ENCODE results near the gene C16orf95.

C16orf95 gene

GRCh38 chr16:87322360-87322759 lies 5.2 kb upstream of the C16orf95 start:
- Mint-ChIP-seq H3K36me3 (ENCODE audit: low read depth) (no peaks in the 10 kb centered on the region), H3K4me3 (no peak overlapping the region), H3K27me3 (ENCODE audit: low read depth) (no peaks in the 10 kb centered on the region), H3K4me1 (peaks cover 7% of the 10 kb centered on the region), H3K27ac (no peak overlapping the region), H3K9me3 (no peaks in the 10 kb centered on the region)
- no peak for TF ChIP-seq CTCF (IDR thresholded peaks at IDR 0.05; ENCODE audit: unreplicated experiment in 3 of 3)

- no peaks in the 10 kb centered on the region for H3K27me3 Mint-ChIP-seq (ENCODE audit: low read depth)
- H3K4me3 Mint-ChIP-seq = no peak overlapping the region
- H3K9me3 Mint-ChIP-seq = no peaks in the 10 kb centered on the region
- H3K36me3 Mint-ChIP-seq (ENCODE audit: low read depth) = no peaks in the 10 kb centered on the region
- no peak overlapping the region for H3K27ac Mint-ChIP-seq
- peaks cover 7% of the 10 kb centered on the region for H3K4me1 Mint-ChIP-seq
- no peak for TF ChIP-seq CTCF (IDR thresholded peaks at IDR 0.05; ENCODE audit: unreplicated experiment in 3 of 3)
Measured at GRCh38 chr16:87321336-87322107, 4.3 kb upstream of the C16orf95 start.

GRCh38 chr16:87320510-87321227 lies 3.5 kb upstream of the C16orf95 start:
- no peak for TF ChIP-seq CTCF (IDR thresholded peaks at IDR 0.05; ENCODE audit: unreplicated experiment in 3 of 3)
- Mint-ChIP-seq H3K27me3 (ENCODE audit: low read depth) (no peaks in the 10 kb centered on the region), H3K9me3 (no peaks in the 10 kb centered on the region), H3K4me1 (peaks cover 7% of the 10 kb centered on the region), H3K27ac (no peak overlapping the region), H3K4me3 (peak overlapping the region in 2 of 3 experiments; percentile 12 to 17), H3K36me3 (ENCODE audit: low read depth) (no peaks in the 10 kb centered on the region)

GRCh38 chr16:87319997-87320491 lies 2.9 kb upstream of the C16orf95 start:
- H3K4me1 Mint-ChIP-seq = peaks cover 7% of the 10 kb centered on the region

GRCh38 chr16:87319011-87319410 lies 1.8 kb upstream of the C16orf95 start:
- Mint-ChIP-seq H3K4me1 (peaks cover 7% of the 10 kb centered on the region), H3K27ac (peak overlapping the region in 2 of 3 experiments; percentile 27 to 99), H3K27me3 (ENCODE audit: low read depth) (no peaks in the 10 kb centered on the region), H3K4me3 (peak overlapping the region; percentile 94 to 97 (median 97)), H3K9me3 (no peaks in the 10 kb centered on the region), H3K36me3 (ENCODE audit: low read depth) (no peaks in the 10 kb centered on the region)
- TF ChIP-seq CTCF (IDR thresholded peaks at IDR 0.05; ENCODE audit: unreplicated experiment in 3 of 3) = no peak

More at GRCh38 chr16:87319997-87320491, 2.9 kb upstream of the C16orf95 start:
- Mint-ChIP-seq H3K27me3 (ENCODE audit: low read depth) (no peaks in the 10 kb centered on the region), H3K9me3 (no peaks in the 10 kb centered on the region), H3K27ac (no peak overlapping the region), H3K36me3 (ENCODE audit: low read depth) (no peaks in the 10 kb centered on the region), H3K4me3 (peak overlapping the region in 1 of 3 experiments; percentile 43)
- no peak for TF ChIP-seq CTCF (IDR thresholded peaks at IDR 0.05; ENCODE audit: unreplicated experiment in 3 of 3)

Measured in nephron (organoid).